K562 (cell line): ENCODE data around the gene BTG2. TPM values are rescaled to one million over a fixed set of nuclear protein-coding genes. Genes with fewer than 3 reads are reported as not detected.
A peak's percentile ranks its signal among the peaks of the same experiment; 100 is the strongest.

Source experiments
- CBFA2T2 ChIP-seq: fragments of 450-650 bp; conservative IDR thresholded peaks from 2 replicates; pipeline ENCODE4 v1.6.1; 2017; ENCODE audit warnings: mild to moderate bottlenecking
- CCNT2 ChIP-seq: IDR thresholded peaks from 2 replicates; pipeline ENCODE4 v1.6.1; 2011; ENCODE audit warnings: borderline replicate concordance, low read depth, mild to moderate bottlenecking, moderate library complexity, mixed read lengths, low read length; ENCODE audit not compliant: insufficient read length; ENCODE audit errors: extremely low read depth
- GABPB2 ChIP-seq: fragments of 250-450 bp; sonication (Bioruptor Pico); conservative IDR thresholded peaks from 2 replicates; pipeline ENCODE4 v1.5.1; 2021; ENCODE audit warnings: mild to moderate bottlenecking
- GATAD2A ChIP-seq: fragments of 450-650 bp; IDR thresholded peaks from 2 replicates; pipeline ENCODE4 v1.6.1; 2017
- HLTF ChIP-seq: fragments of 450-650 bp; IDR thresholded peaks from 2 replicates; pipeline ENCODE4 v1.6.1; 2016
- NUFIP1 ChIP-seq: fragments of 450-650 bp; IDR thresholded peaks from 2 replicates; pipeline ENCODE4 v1.6.1; 2018; ENCODE audit not compliant: partially characterized antibody
- PHF21A ChIP-seq: fragments of 450-650 bp; IDR thresholded peaks from 2 replicates; pipeline ENCODE4 v1.6.1; 2017; ENCODE audit warnings: low read depth, borderline replicate concordance
- RAD21 ChIP-seq, 2 experiments: fragments of 250-450 bp in 1 of 2; fragments of 450-650 bp in 1 of 2; sonication (Bioruptor Pico) in 1 of 2; formaldehyde crosslinking in 1 of 2; IDR thresholded peaks in 1 of 2; conservative IDR thresholded peaks in 1 of 2; 2 replicates each; pipeline versions ENCODE4 v1.4.0 to v1.8.0; 2020 to 2022; ENCODE audit warnings: mild to moderate bottlenecking in 2 of 2, moderate library complexity in 1 of 2
- RBFOX2 ChIP-seq: fragments of 200-400 bp; formaldehyde crosslinking; IDR thresholded peaks from 2 replicates; pipeline ENCODE4 v1.6.1; 2017; ENCODE audit warnings: low read depth, mild to moderate bottlenecking, low read length, moderate library complexity
- SAFB ChIP-seq: fragments of 200-400 bp; formaldehyde crosslinking; IDR thresholded peaks from 2 replicates; pipeline ENCODE4 v1.6.1; 2017; ENCODE audit warnings: low read depth, low read length, borderline replicate concordance
- SMAD1 ChIP-seq: fragments of 150-350 bp; IDR thresholded peaks from 2 replicates; pipeline ENCODE4 v1.6.1; 2014; ENCODE audit warnings: low read length, low read depth; ENCODE audit not compliant: partially characterized antibody
- SP2 ChIP-seq: IDR thresholded peaks from 2 replicates; pipeline ENCODE4 v1.6.1; 2011; ENCODE audit warnings: mild to moderate bottlenecking, low read depth, low read length, moderate library complexity; ENCODE audit not compliant: poor library complexity, severe bottlenecking; ENCODE audit errors: extremely low read depth
- SUPT5H ChIP-seq: fragments of 450-650 bp; IDR thresholded peaks from 2 replicates; pipeline ENCODE4 v1.6.1; 2016
- TAF9B ChIP-seq: fragments of 450-650 bp; IDR thresholded peaks from 2 replicates; pipeline ENCODE4 v1.6.1; 2018; ENCODE audit warnings: mild to moderate bottlenecking; ENCODE audit not compliant: partially characterized antibody
- XRCC5 ChIP-seq: fragments of 200-400 bp; formaldehyde crosslinking; IDR thresholded peaks from 2 replicates; pipeline ENCODE4 v1.6.1; 2017; ENCODE audit warnings: low read depth, mild to moderate bottlenecking, low read length
- ZBTB1 ChIP-seq: sonication (generic); formaldehyde crosslinking; IDR thresholded peaks from 2 replicates; pipeline ENCODE4 v1.8.1; 2023; ENCODE audit warnings: missing genetic modification reagents, low read depth, mild to moderate bottlenecking, borderline replicate concordance
- ZEB2 ChIP-seq: fragments of 450-650 bp; IDR thresholded peaks from 2 replicates; pipeline ENCODE4 v1.6.1; 2016
- ZNF644 ChIP-seq: fragments of 200-800 bp; sonication (Bioruptor generic); IDR thresholded peaks from 2 replicates; pipeline ENCODE4 v1.6.1; 2016; ENCODE audit warnings: low read depth, missing genetic modification characterization, missing compliant biosample characterization
- polyA plus RNA-seq, 8 experiments: library from polyadenylated mRNA; depleted of rRNA in 4 of 8; stranded (reverse) in 5 of 8; unstranded in 3 of 8; fragments of >200 nt; fragmentation: Nextera tagmentation in 2 of 8; fragmentation: Illumina TruSeq in 1 of 8; extraction: Ambion mirVana in 2 of 8; extraction: Trizol in 1 of 8; gene quantifications; 2 replicates each; pipeline versions ENCODE4 v1.2.1 to v1.2.3, GENCODE V29; 2011 to 2014; ENCODE audit warnings: inconsistent platforms in 1 of 8, missing spikeins in 1 of 8
- total RNA-seq, 7 experiments: library from RNA; depleted of rRNA in 6 of 7; stranded (reverse); fragments of >200 nt in 6 of 7; fragmentation: Illumina TruSeq in 2 of 7; extraction: Trizol in 2 of 7; gene quantifications; 2 replicates each; pipeline versions ENCODE4 v1.2.1 to v1.2.3, GENCODE V29; 2011 to 2021; ENCODE audit warnings: low replicate concordance in 1 of 7
- TF ChIP-seq, protein P1 (sequence below): fragments of 200-800 bp; sonication (Bioruptor generic); IDR thresholded peaks from 2 replicates; pipeline ENCODE4 v1.6.1; 2016; ENCODE audit warnings: missing genetic modification characterization, missing compliant biosample characterization
- TF ChIP-seq, protein P2 (sequence below): fragments of 250-450 bp; sonication (Bioruptor Pico); IDR thresholded peaks from 2 replicates; pipeline ENCODE4 v1.8.0; 2022; ENCODE audit warnings: inconsistent platforms, mild to moderate bottlenecking, moderate library complexity, borderline replicate concordance
- TF ChIP-seq, protein P3 (sequence below): fragments of 450-650 bp; formaldehyde crosslinking; IDR thresholded peaks from 2 replicates; pipeline ENCODE4 v1.4.0; 2020; ENCODE audit warnings: mild to moderate bottlenecking, moderate library complexity

The BTG2 gene
- total and polyA plus RNA-seq, 9 of the 15 experiments (the other 6 are each of a cell fraction or from before 2014, with no cell fraction given), result 2.3 to 41.9 (median 8.7) TPM

DNA sequence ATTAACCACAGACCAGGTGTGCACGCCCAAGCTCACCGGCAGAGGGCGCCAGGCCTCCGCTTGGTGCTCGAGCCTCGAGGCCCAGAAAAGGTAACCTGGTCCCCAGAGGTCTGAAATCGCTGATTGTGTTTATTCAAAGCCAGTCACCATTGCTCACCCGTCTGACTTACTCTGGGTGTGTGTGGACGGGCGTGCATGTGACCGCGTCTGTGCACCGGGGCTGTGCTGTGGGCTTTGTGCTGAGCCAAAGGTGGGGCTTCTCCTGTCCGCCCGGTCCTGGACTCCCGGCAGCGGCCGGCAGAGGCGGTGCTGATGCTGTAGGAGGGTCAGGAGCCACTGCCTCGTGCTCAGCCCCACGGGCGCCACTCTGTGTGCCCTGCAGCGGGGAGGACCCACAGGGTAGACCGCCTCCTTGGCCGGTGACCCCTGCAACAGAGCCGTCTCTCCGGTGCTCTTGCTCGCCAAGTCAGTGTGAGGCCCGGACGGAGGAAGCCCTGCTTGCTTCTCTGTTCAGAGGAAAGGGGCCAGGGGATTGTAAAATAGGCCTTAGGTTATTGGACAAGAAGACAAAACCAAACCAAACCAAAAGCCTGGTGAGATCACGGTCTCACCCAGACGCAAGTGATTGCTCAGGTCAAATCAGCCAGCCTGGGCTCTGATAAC, 32.0 kb upstream of the BTG2 start (continued):
- TF ChIP-seq, protein P1, sequence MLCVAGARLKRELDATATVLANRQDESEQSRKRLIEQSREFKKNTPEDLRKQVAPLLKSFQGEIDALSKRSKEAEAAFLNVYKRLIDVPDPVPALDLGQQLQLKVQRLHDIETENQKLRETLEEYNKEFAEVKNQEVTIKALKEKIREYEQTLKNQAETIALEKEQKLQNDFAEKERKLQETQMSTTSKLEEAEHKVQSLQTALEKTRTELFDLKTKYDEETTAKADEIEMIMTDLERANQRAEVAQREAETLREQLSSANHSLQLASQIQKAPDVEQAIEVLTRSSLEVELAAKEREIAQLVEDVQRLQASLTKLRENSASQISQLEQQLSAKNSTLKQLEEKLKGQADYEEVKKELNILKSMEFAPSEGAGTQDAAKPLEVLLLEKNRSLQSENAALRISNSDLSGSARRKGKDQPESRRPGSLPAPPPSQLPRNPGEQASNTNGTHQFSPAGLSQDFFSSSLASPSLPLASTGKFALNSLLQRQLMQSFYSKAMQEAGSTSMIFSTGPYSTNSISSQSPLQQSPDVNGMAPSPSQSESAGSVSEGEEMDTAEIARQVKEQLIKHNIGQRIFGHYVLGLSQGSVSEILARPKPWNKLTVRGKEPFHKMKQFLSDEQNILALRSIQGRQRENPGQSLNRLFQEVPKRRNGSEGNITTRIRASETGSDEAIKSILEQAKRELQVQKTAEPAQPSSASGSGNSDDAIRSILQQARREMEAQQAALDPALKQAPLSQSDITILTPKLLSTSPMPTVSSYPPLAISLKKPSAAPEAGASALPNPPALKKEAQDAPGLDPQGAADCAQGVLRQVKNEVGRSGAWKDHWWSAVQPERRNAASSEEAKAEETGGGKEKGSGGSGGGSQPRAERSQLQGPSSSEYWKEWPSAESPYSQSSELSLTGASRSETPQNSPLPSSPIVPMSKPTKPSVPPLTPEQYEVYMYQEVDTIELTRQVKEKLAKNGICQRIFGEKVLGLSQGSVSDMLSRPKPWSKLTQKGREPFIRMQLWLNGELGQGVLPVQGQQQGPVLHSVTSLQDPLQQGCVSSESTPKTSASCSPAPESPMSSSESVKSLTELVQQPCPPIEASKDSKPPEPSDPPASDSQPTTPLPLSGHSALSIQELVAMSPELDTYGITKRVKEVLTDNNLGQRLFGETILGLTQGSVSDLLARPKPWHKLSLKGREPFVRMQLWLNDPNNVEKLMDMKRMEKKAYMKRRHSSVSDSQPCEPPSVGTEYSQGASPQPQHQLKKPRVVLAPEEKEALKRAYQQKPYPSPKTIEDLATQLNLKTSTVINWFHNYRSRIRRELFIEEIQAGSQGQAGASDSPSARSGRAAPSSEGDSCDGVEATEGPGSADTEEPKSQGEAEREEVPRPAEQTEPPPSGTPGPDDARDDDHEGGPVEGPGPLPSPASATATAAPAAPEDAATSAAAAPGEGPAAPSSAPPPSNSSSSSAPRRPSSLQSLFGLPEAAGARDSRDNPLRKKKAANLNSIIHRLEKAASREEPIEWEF (CRISPR knock-in tag), result no peak
- TF ChIP-seq RAD21 (CRISPR knock-in tag; conservative IDR thresholded peaks at IDR 0.05 in 1 of 2, IDR thresholded peaks at IDR 0.05 in 1 of 2) (peak; percentile 100), ZBTB1 (CRISPR knock-in tag) (peak; percentile 39; the same call in 1 of the 2 replicates), TAF9B (no peak), RBFOX2 (0 out of 2 replicates have a peak, but pooled peaks have one; percentile 19), SMAD1 (no peak), SP2 (no peak), SUPT5H (no peak), CBFA2T2 (0 out of 2 replicates have a peak, but pooled peaks have one; percentile 25), SAFB (no peak), GATAD2A (peak; percentile 54; the same call in 1 of the 2 replicates), CCNT2 (no peak), NUFIP1 (no peak), ZEB2 (peak; percentile 85; the same call in 1 of the 2 replicates), GABPB2 (CRISPR knock-in tag) (no peak), XRCC5 (peak; percentile 87), PHF21A (peak; percentile 29; the same call in 1 of the 2 replicates), ZNF644 (tag) (no peak), HLTF (peak; percentile 61; the same call in 1 of the 2 replicates)
- TF ChIP-seq, protein P2, sequence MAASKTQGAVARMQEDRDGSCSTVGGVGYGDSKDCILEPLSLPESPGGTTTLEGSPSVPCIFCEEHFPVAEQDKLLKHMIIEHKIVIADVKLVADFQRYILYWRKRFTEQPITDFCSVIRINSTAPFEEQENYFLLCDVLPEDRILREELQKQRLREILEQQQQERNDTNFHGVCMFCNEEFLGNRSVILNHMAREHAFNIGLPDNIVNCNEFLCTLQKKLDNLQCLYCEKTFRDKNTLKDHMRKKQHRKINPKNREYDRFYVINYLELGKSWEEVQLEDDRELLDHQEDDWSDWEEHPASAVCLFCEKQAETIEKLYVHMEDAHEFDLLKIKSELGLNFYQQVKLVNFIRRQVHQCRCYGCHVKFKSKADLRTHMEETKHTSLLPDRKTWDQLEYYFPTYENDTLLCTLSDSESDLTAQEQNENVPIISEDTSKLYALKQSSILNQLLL, result no peak
- TF ChIP-seq, protein P3, sequence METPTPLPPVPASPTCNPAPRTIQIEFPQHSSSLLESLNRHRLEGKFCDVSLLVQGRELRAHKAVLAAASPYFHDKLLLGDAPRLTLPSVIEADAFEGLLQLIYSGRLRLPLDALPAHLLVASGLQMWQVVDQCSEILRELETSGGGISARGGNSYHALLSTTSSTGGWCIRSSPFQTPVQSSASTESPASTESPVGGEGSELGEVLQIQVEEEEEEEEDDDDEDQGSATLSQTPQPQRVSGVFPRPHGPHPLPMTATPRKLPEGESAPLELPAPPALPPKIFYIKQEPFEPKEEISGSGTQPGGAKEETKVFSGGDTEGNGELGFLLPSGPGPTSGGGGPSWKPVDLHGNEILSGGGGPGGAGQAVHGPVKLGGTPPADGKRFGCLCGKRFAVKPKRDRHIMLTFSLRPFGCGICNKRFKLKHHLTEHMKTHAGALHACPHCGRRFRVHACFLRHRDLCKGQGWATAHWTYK (CRISPR knock-in tag), result peak; percentile 53; the same call in 1 of the 2 replicates
